Astrocyte (in vitro differentiated cells and primary cell): ENCODE results near the gene SOX2.

ENCODE experiments used
- CTCF ChIP-seq: IDR thresholded peaks from 2 replicates; pipeline ENCODE4 v1.5.1; 2011; ENCODE audit warnings: low read depth, mild to moderate bottlenecking, inconsistent platforms, low read length, moderate library complexity; ENCODE audit not compliant: insufficient read depth
- EZH2 ChIP-seq: IDR thresholded peaks from 2 replicates; pipeline ENCODE4 v1.6.1; 2012; ENCODE audit warnings: mild to moderate bottlenecking, low read length, inconsistent platforms; ENCODE audit not compliant: insufficient read depth

DNA sequence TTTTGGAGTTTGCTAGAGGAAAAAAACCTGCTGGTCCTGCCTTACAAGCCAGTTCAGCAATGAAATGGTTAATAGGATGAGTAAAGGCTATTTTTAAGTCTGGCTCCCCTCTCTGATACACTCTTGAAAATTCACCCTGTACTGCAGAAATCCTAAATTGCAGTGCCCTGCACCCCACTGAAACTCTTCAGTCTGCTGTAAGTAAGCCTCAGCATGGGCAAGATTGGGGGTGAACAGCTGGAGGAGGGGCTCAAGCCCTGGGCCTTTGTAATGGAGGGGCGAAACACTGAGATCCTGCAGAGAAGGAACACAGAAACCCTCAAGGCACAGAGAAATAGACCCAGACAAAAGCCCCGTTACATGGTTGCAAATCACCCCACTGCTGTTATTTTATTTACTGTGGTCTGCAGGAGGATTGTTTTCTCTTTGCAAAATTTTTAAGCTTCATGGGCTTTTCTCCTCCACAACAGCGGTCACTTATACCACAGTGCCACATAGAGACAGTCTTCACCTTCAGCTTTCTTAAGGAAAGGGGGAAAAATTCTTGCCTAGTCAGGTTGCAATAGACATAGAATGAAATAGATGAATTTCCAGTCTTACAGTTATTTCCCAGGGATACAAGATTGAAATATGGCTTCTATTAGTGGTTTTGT is 45.0 kb downstream of the SOX2 start:
- TF ChIP-seq CTCF (no peak), EZH2 (no peak)
